Adipocyte (in vitro differentiated cells): ENCODE results near the gene ITGA11.

ENCODE experiments used
- DNase-seq: peaks from one replicate; pipeline ENCODE4 v3.0.0-alpha.2; 2015; ENCODE audit warnings: low read depth
- H3K27me3 ChIP-seq: replicated peaks from 2 replicates; pipeline ENCODE4 v1.7.0; 2013; ENCODE audit warnings: mild to moderate bottlenecking, low read length, moderate library complexity; ENCODE audit not compliant: control insufficient read depth, insufficient read depth
- H3K36me3 ChIP-seq: 2 replicates; pipeline ENCODE4 v1.7.0; 2013; ENCODE audit warnings: low read length, mild to moderate bottlenecking, moderate library complexity; ENCODE audit not compliant: control insufficient read depth, insufficient read depth, severe bottlenecking
- H3K4me1 ChIP-seq: 2 replicates; pipeline ENCODE4 v1.7.0; 2013; ENCODE audit warnings: mild to moderate bottlenecking, low read length, moderate library complexity; ENCODE audit not compliant: control insufficient read depth, insufficient read depth
- H3K4me3 ChIP-seq: 2 replicates; pipeline ENCODE4 v1.7.0; 2013; ENCODE audit warnings: mild to moderate bottlenecking, low read length, moderate library complexity
- H3K9ac ChIP-seq: 2 replicates; pipeline ENCODE4 v1.7.0; 2013; ENCODE audit warnings: mild to moderate bottlenecking, low read length, moderate library complexity
- H3K9me3 ChIP-seq: 2 replicates; pipeline ENCODE4 v1.7.0; 2013; ENCODE audit warnings: mild to moderate bottlenecking, low read length, moderate library complexity; ENCODE audit not compliant: control insufficient read depth

The ITGA11 gene

DNA sequence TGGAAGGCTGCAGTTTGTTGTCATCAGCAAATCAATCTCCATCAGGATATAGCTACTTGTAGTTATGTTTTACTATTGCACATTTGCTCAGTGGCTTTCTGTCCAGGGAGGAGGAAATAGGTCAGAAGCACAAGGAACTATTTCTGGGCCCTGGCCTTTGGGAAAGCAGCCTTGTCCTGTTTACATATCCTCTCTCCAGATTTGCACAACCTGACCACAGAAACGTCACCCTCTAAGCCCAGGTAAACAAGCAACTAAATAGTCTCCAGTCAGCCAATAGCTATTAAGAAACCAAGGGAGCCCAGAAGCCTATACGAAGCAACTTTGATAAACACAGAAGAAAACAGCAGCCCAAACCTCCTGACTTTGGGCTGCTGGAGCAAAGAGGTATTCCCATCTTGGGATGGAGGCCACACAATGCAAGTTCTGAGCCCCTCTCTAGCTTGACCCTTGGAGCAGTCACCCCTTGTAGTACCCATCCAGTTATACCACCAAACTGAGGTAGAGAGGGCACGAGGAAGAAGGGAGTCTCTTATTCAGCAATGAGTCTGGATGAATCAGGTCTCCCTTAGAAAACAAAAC lies 156.7 kb downstream of the ITGA11 start:
- no peaks in the 10 kb centered on the region for H3K36me3 ChIP-seq
- H3K27me3 ChIP-seq: no peaks in the 10 kb centered on the region
- no peak overlapping the region for H3K4me3 ChIP-seq
- H3K9me3 ChIP-seq: no peaks in the 10 kb centered on the region
- no peak for DNase-seq
- peaks cover 52% of the 10 kb centered on the region for H3K4me1 ChIP-seq
- no peak overlapping the region for H3K9ac ChIP-seq

DNA sequence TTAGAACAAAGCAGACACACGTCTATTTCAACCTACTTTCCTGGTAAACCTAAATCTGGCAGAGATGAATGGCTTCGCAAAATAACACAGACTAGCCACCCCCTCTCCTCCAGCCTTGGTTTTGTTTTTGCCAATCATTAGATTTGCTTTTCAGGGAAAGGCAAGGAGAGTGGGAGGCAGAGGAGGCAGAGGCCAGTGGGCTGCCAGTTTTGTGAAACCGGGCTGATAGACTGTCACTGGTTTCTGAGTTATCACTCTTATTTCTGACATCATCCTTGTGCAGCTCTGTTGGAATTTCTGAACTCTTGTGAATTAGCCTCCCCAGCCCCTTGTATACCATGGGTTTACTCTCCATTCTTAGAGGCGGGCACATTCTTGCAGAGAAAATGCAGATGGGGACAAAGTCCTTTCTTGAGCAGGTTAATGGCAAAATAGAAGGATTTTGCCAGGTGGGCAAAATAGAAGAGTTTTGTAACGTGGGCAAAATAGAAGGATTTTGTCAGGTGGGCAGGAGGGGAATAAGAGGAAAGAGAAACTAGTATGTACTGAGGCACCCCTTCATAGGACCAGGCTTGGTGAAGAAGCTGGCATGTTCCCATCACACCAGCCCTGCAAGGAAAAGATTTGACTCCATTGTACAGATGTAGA lies 157.6 kb downstream of the ITGA11 start:
- H3K9ac ChIP-seq: no peak overlapping the region
- no peak for DNase-seq

DNA sequence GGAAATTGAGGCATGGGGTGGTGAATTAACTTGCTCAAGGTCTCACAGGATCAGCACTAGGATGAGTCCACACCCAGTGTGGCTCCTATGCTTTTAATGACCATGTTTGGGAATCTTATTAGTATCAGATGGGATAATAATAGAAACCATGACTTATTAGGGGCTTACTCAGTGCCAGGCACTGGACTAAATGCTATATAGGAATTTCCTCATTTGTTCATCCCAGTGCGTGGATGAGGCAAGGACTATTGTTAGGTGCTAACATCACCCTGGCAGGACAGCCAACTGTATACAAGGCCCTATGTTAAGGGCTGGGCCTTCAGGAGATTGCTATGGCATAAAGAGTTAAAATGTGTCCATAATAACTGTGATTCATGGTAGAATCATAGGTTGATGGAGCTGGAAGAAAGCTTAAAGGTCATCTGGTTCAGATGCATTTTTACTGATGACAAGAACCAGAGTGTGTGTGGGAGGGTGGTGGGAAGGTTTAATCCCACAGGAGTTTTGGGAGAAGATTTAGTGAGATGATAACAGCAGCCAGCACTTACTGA lies 159.2 kb downstream of the ITGA11 start:
- Histone ChIP-seq H3K4me1 (peaks cover 40% of the 10 kb centered on the region), H3K9me3 (no peaks in the 10 kb centered on the region), H3K4me3 (no peak overlapping the region), H3K9ac (peak overlapping the region; percentile 57), H3K27me3 (no peaks in the 10 kb centered on the region), H3K36me3 (no peaks in the 10 kb centered on the region)
- no peak for DNase-seq

More for the DNA sequence above, 157.6 kb downstream of the ITGA11 start:
- no peaks in the 10 kb centered on the region for H3K9me3 ChIP-seq
- no peak overlapping the region for H3K4me3 ChIP-seq
- H3K36me3 ChIP-seq: no peaks in the 10 kb centered on the region
- H3K27me3 ChIP-seq: no peaks in the 10 kb centered on the region
- H3K4me1 ChIP-seq: peaks cover 43% of the 10 kb centered on the region

GRCh38 chr15:68271854-68272471 lies 160.0 kb downstream of the ITGA11 start:
- H3K4me1 ChIP-seq: peaks cover 38% of the 10 kb centered on the region
- peak overlapping the region; percentile 56 for H3K4me3 ChIP-seq
- H3K27me3 ChIP-seq: no peaks in the 10 kb centered on the region
- H3K36me3 ChIP-seq: no peaks in the 10 kb centered on the region
- no peaks in the 10 kb centered on the region for H3K9me3 ChIP-seq
- DNase-seq: peak; percentile 75
- peak overlapping the region; percentile 57 for H3K9ac ChIP-seq

- no peak for DNase-seq
- H3K27me3 ChIP-seq: no peaks in the 10 kb centered on the region
- no peaks in the 10 kb centered on the region for H3K9me3 ChIP-seq
- H3K36me3 ChIP-seq: no peaks in the 10 kb centered on the region
- peaks cover 26% of the 10 kb centered on the region for H3K4me1 ChIP-seq
- H3K4me3 ChIP-seq: no peak overlapping the region
- no peak overlapping the region for H3K9ac ChIP-seq
Observed at GRCh38 chr15:68268405-68268804, 163.6 kb downstream of the ITGA11 start.

- Histone ChIP-seq H3K4me1 (no peaks in the 10 kb centered on the region), H3K9ac (no peak overlapping the region), H3K9me3 (no peaks in the 10 kb centered on the region), H3K27me3 (no peaks in the 10 kb centered on the region), H3K4me3 (no peak overlapping the region), H3K36me3 (no peaks in the 10 kb centered on the region)
- DNase-seq: no peak
Observed at GRCh38 chr15:68265674-68266073, 166.3 kb downstream of the ITGA11 start.

GRCh38 chr15:68265081-68265480 lies 166.9 kb downstream of the ITGA11 start:
- Histone ChIP-seq H3K9ac (no peak overlapping the region), H3K27me3 (no peaks in the 10 kb centered on the region), H3K9me3 (no peaks in the 10 kb centered on the region), H3K4me1 (no peaks in the 10 kb centered on the region), H3K36me3 (no peaks in the 10 kb centered on the region), H3K4me3 (no peak overlapping the region)
- no peak for DNase-seq

GRCh38 chr15:68264282-68264681 lies 167.7 kb downstream of the ITGA11 start:
- no peaks in the 10 kb centered on the region for H3K27me3 ChIP-seq
- no peak overlapping the region for H3K4me3 ChIP-seq
- no peaks in the 10 kb centered on the region for H3K36me3 ChIP-seq
- no peak overlapping the region for H3K9ac ChIP-seq
- no peak for DNase-seq
- peaks cover under 1% of the 10 kb centered on the region for H3K4me1 ChIP-seq
- no peaks in the 10 kb centered on the region for H3K9me3 ChIP-seq

- no peaks in the 10 kb centered on the region for H3K36me3 ChIP-seq
- H3K4me1 ChIP-seq: peaks cover 8% of the 10 kb centered on the region
- no peak overlapping the region for H3K9ac ChIP-seq
- no peak overlapping the region for H3K4me3 ChIP-seq
- H3K9me3 ChIP-seq: no peaks in the 10 kb centered on the region
- DNase-seq: no peak
- no peaks in the 10 kb centered on the region for H3K27me3 ChIP-seq
Observed at GRCh38 chr15:68262514-68263356, 169.2 kb downstream of the ITGA11 start.

- DNase-seq: no peak
- H3K4me1 ChIP-seq: peaks cover 8% of the 10 kb centered on the region
- no peaks in the 10 kb centered on the region for H3K9me3 ChIP-seq
- H3K4me3 ChIP-seq: no peak overlapping the region
- no peaks in the 10 kb centered on the region for H3K27me3 ChIP-seq
- no peaks in the 10 kb centered on the region for H3K36me3 ChIP-seq
- no peak overlapping the region for H3K9ac ChIP-seq
Observed at GRCh38 chr15:68261980-68262379, 170.0 kb downstream of the ITGA11 start.

DNA sequence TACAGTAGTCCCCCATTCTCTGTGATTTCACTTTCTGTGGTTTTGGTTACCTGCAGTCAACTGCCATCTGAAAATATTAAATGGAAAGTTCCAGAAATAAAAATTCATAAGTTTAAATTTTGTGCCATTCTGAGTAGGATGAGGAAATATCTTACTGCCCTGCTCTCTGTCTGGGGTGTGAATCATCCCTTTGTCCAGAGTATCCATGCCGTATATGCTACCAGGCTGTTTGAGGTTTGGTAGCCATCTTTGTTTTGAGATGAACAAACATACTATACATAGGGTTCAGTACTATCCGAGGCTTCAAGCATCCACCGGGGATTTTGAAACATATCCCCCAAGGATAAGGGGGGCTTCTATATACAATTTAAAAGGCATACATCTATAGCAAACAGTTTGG lies 170.7 kb downstream of the ITGA11 start:
- DNase-seq: no peak
- Histone ChIP-seq H3K4me1 (peaks cover 15% of the 10 kb centered on the region), H3K27me3 (no peaks in the 10 kb centered on the region), H3K9ac (no peak overlapping the region), H3K36me3 (no peaks in the 10 kb centered on the region), H3K9me3 (no peaks in the 10 kb centered on the region), H3K4me3 (no peak overlapping the region)
